GM12892 (cell line): ENCODE results near the gene SIK3.

Experiments used
- POLR2A ChIP-seq: IDR thresholded peaks from 2 replicates; pipeline ENCODE4 v1.6.1; 2011; ENCODE audit warnings: low read depth, low read length, control low read depth
- POLR2AphosphoS5 ChIP-seq: IDR thresholded peaks from 2 replicates; pipeline ENCODE4 v1.6.1; 2011; ENCODE audit warnings: low read depth, low read length, control low read depth
- TAF1 ChIP-seq: IDR thresholded peaks from 2 replicates; pipeline ENCODE4 v1.6.1; 2011; ENCODE audit warnings: low read depth, mild to moderate bottlenecking, control low read depth, low read length, borderline replicate concordance

GRCh38 chr11:116832350-116833290, 265.6 kb downstream of the SIK3 start:
- no peak for TF ChIP-seq POLR2A
- TF ChIP-seq POLR2AphosphoS5: no peak
- no peak for TF ChIP-seq TAF1
